Natural killer cell (primary cell): ENCODE measurements around the gene HCN3. TPM values are rescaled to one million over a fixed set of nuclear protein-coding genes. Genes with fewer than 3 reads are reported as not detected.
"Not testable (repeated sequence)": the region's sequence is repeated elsewhere in the genome, so short reads cannot be mapped to it uniquely, and the experiment has no call there.

Experiments used
- ATAC-seq, 3 donors: fragments of 150-1000 bp in 2 of 3; fragments of 200-7000 bp in 1 of 3; cut with Tn5 transposase; 1 replicate in 1 of 3; 2 replicates in 2 of 3; pipeline ENCODE4 v1.10.0; 2021; ENCODE audit warnings: mild to moderate bottlenecking in 2 of 3, moderate library complexity in 2 of 3
- DNase-seq, 2 donors: peaks; one replicate each; pipeline versions ENCODE4 v3.0.0 to v3.0.0-alpha.2; 2013 to 2021; ENCODE audit warnings: mixed read lengths in 1 of 2
- H3K27ac ChIP-seq: one replicate; pipeline ENCODE4 v1.5.1; 2013; ENCODE audit warnings: mild to moderate bottlenecking, low read length
- H3K27me3 ChIP-seq: one replicate; pipeline ENCODE4 v1.6.1; 2013; ENCODE audit warnings: low read length; ENCODE audit not compliant: control insufficient read depth, insufficient read depth
- H3K36me3 ChIP-seq: one replicate; pipeline ENCODE4 v1.6.1; 2013; ENCODE audit warnings: low read length; ENCODE audit not compliant: control insufficient read depth, insufficient read depth
- H3K4me1 ChIP-seq: one replicate; pipeline ENCODE4 v1.6.1; 2013; ENCODE audit warnings: low read length; ENCODE audit not compliant: control insufficient read depth, insufficient read depth
- H3K4me3 ChIP-seq: one replicate; pipeline ENCODE4 v1.5.1; 2013; ENCODE audit warnings: low read length
- H3K9me3 ChIP-seq: one replicate; pipeline ENCODE4 v1.6.1; 2013; ENCODE audit warnings: low read length; ENCODE audit not compliant: control insufficient read depth, insufficient read depth
- H3K27ac Mint-ChIP-seq, 2 donors: one replicate each; pipeline ENCODE4 v1.8.0; 2022; ENCODE audit warnings: mild to moderate bottlenecking in 2 of 2, mixed read lengths in 2 of 2, moderate library complexity in 1 of 2
- H3K27me3 Mint-ChIP-seq, 2 donors: one replicate each; pipeline ENCODE4 v1.8.0; 2022; ENCODE audit warnings: low read depth in 2 of 2, mixed read lengths in 2 of 2
- H3K36me3 Mint-ChIP-seq: one replicate; pipeline ENCODE4 v1.8.0; 2022; ENCODE audit warnings: mixed read lengths
- H3K4me1 Mint-ChIP-seq, 2 donors: one replicate each; pipeline ENCODE4 v1.8.0; 2022; ENCODE audit warnings: mixed read lengths in 2 of 2
- H3K4me3 Mint-ChIP-seq: one replicate; pipeline ENCODE4 v1.8.0; 2022; ENCODE audit warnings: mild to moderate bottlenecking, moderate library complexity, mixed read lengths
- H3K9me3 Mint-ChIP-seq, 2 donors: one replicate each; pipeline ENCODE4 v1.8.0; 2022; ENCODE audit warnings: mixed read lengths in 2 of 2
- CTCF ChIP-seq: fragments of 200-600 bp; IDR thresholded peaks from one replicate; pipeline ENCODE4 v1.8.0; 2022; ENCODE audit warnings: antibody characterized with exemption
- WGBS: methylation state at CpG from one replicate; pipeline ENCODE4 v1.1.7; 2013; ENCODE audit warnings: missing lambda C conversion rate; ENCODE audit not compliant: insufficient coverage; 5-methylcytosine and 5-hydroxymethylcytosine counted together
- intact Hi-C: fragments of 100-400 bp; cut with micrococcal nuclease; formaldehyde crosslinking; loops from one replicate; pipeline ENCODE4 v1.14.2; 2022
- total RNA-seq, 4 donors: library from RNA; stranded (reverse); fragments of 120-200 nt in 1 of 4; gene quantifications; one replicate each; pipeline versions ENCODE4 v1.2.3 to v1.2.4, GENCODE V29; 2013 to 2022

The HCN3 gene
- total RNA-seq, 3 donors from 2014 or later (not counting 1 experiment from before 2014, with no cell fraction given): 2.0 to 3.4 (median 2.6) TPM

GRCh38 chr1:155286544-155286943, 9.3 kb downstream of the HCN3 start:
- Histone ChIP-seq H3K4me1 (no peaks in the 10 kb centered on the region), H3K9me3 (no peaks in the 10 kb centered on the region), H3K27me3 (no peaks in the 10 kb centered on the region), H3K4me3 (no peak overlapping the region), H3K27ac (no peak overlapping the region), H3K36me3 (no peaks in the 10 kb centered on the region)
- intact Hi-C loops: no loop called here
- no peak for TF ChIP-seq CTCF
- H3K27ac Mint-ChIP-seq: no peak overlapping the region
- WGBS: 97% methylated on average over 2 of the region's 2 CpGs
- H3K36me3 Mint-ChIP-seq: no peaks in the 10 kb centered on the region
- no peaks in the 10 kb centered on the region for H3K4me1 Mint-ChIP-seq
- H3K9me3 Mint-ChIP-seq: no peaks in the 10 kb centered on the region
- no peak overlapping the region for H3K4me3 Mint-ChIP-seq
- H3K27me3 Mint-ChIP-seq: peaks cover 0 to 5% of the 10 kb centered on the region in 2 donors
- DNase-seq (no peak), ATAC-seq (no peak)

DNA sequence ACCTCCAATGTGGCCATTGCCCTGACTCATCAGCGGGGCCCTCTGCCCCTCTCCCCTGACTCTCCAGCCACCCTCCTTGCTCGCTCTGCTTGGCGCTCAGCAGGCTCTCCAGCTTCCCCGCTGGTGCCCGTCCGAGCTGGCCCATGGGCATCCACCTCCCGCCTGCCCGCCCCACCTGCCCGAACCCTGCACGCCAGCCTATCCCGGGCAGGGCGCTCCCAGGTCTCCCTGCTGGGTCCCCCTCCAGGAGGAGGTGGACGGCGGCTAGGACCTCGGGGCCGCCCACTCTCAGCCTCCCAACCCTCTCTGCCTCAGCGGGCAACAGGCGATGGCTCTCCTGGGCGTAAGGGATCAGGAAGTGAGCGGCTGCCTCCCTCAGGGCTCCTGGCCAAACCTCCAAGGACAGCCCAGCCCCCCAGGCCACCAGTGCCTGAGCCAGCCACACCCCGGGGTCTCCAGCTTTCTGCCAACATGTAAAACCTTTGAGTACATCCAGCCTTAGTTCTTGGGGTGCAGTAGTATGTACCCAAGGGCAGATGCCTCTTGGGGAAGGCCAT, 10.8 kb downstream of the HCN3 start:
- Mint-ChIP-seq H3K4me1 (no peaks in the 10 kb centered on the region), H3K27me3 (peaks cover 0 to 7% of the 10 kb centered on the region in 2 donors), H3K9me3 (no peaks in the 10 kb centered on the region), H3K27ac (no peak overlapping the region), H3K4me3 (no peak overlapping the region), H3K36me3 (no peaks in the 10 kb centered on the region)
- no peaks in the 10 kb centered on the region for H3K27me3 ChIP-seq
- H3K4me3 ChIP-seq: no peak overlapping the region
- intact Hi-C loops: no loop called here
- 95% methylated on average over 21 of the region's 21 CpGs for WGBS
- H3K36me3 ChIP-seq: no peaks in the 10 kb centered on the region
- DNase-seq (no peak), ATAC-seq (no peak)
- H3K27ac ChIP-seq: no peak overlapping the region
- no peaks in the 10 kb centered on the region for H3K4me1 ChIP-seq
- no peak for TF ChIP-seq CTCF
- no peaks in the 10 kb centered on the region for H3K9me3 ChIP-seq

- H3K4me3 ChIP-seq, H3K27ac Mint-ChIP-seq, H3K36me3 ChIP-seq, H3K27me3 ChIP-seq, ATAC-seq, H3K4me1 Mint-ChIP-seq, H3K9me3 ChIP-seq, intact Hi-C loops, H3K4me3 Mint-ChIP-seq, H3K4me1 ChIP-seq, H3K36me3 Mint-ChIP-seq, H3K9me3 Mint-ChIP-seq, H3K27ac ChIP-seq, DNase-seq: not testable (repeated sequence)
- H3K27me3 Mint-ChIP-seq: peaks cover 17 to 22% of the 10 kb centered on the region in 2 donors
- WGBS: 92% methylated on average over 9 of the region's 10 CpGs
Observed at GRCh38 chr1:155291006-155291405, 13.7 kb downstream of the HCN3 start.

DNA sequence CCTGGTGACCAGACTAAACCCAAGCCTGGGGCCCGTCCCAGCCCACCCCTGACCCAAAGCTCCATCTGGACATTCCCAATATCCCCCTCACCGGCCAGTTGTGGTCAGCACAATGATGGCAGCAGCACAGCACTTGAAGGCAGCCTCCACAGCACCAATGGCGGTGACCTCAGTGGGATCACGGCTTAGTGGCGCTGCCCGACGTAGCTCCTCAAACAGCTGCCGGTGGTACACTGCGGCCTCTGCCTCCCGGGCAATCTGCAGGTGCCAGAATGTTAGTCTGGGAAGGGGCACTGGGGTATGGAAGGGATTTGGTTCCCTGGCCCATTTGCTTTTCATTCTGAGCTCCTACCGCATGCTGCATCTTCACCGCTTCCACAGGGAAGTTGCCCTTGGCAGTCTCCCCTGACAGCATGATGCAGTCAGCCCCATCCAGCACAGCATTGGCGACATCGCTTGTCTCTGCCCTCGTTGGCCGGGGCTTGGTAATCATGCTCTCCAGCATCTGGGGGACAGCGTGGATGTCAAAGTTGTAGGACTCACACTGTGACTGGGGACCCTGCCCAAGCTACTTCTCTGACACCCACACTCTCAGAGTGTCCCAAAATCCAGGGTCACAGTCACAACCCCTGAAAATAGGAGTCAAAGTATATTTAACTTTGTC, 16.0 kb downstream of the HCN3 start:
- intact Hi-C loops: no loop called here
- peaks cover 0 to 4% of the 10 kb centered on the region in 2 donors for H3K4me1 Mint-ChIP-seq
- no peak for TF ChIP-seq CTCF

More for the DNA sequence above, 16.0 kb downstream of the HCN3 start:
- no peak overlapping the region for H3K4me3 ChIP-seq
- ATAC-seq (no peak), DNase-seq (no peak)
- H3K36me3 ChIP-seq: no peaks in the 10 kb centered on the region
- Mint-ChIP-seq H3K27ac (no peak overlapping the region), H3K4me3 (no peak overlapping the region), H3K27me3 (peaks cover 33 to 41% of the 10 kb centered on the region in 2 donors), H3K36me3 (no peaks in the 10 kb centered on the region), H3K9me3 (no peaks in the 10 kb centered on the region)
- H3K27ac ChIP-seq: no peak overlapping the region
- peaks cover 12% of the 10 kb centered on the region for H3K27me3 ChIP-seq
- H3K9me3 ChIP-seq: no peaks in the 10 kb centered on the region
- 90% methylated on average over 17 of the region's 17 CpGs for WGBS
- H3K4me1 ChIP-seq: peaks cover 7% of the 10 kb centered on the region
